Measurements from ENCODE around the gene PCDHB8. TPM values are rescaled to one million over a fixed set of nuclear protein-coding genes. Genes with fewer than 3 reads are reported as not detected.
"Not testable (repeated sequence)": the region's sequence is repeated elsewhere in the genome, so short reads cannot be mapped to it uniquely, and the experiment has no call there.

Gene PCDHB8
- total RNA-seq, 1 experiment from 2014 or later, result not detected

GRCh38 chr5:141214583-141214982 is 37.0 kb downstream of the PCDHB8 start:
- in situ Hi-C loops (cut with HindIII; ENCODE audit: low pct_unique_long_range_greater_than_20kb, low sequenced_read_pairs); DNase-seq (ENCODE audit: low read depth): not testable (repeated sequence)

GRCh38 chr5:141215504-141215903 is 37.9 kb downstream of the PCDHB8 start:
- DNase-seq (ENCODE audit: low read depth); in situ Hi-C loops (cut with HindIII; ENCODE audit: low pct_unique_long_range_greater_than_20kb, low sequenced_read_pairs): not testable (repeated sequence)

GRCh38 chr5:141216035-141216434 is 38.4 kb downstream of the PCDHB8 start:
- in situ Hi-C loops (cut with HindIII; ENCODE audit: low pct_unique_long_range_greater_than_20kb, low sequenced_read_pairs); DNase-seq (ENCODE audit: low read depth): not testable (repeated sequence)

- peak; percentile 34 for DNase-seq (ENCODE audit: low read depth)
- in situ Hi-C loops (cut with HindIII; ENCODE audit: low pct_unique_long_range_greater_than_20kb, low sequenced_read_pairs), result no loop called here
These were observed 45.7 kb downstream of the PCDHB8 start, which contains the start of gene PCDHB14 for GRCh38 chr5:141223112-141223783. Gene PCDHB14 (plus strand): TSS chr5:141223343. CDS start chr5:141223506, 163 bp downstream.

GRCh38 chr5:141224844-141225243 is 47.3 kb downstream of the PCDHB8 start:
- in situ Hi-C loops (cut with HindIII; ENCODE audit: low pct_unique_long_range_greater_than_20kb, low sequenced_read_pairs); DNase-seq (ENCODE audit: low read depth): not testable (repeated sequence)

GRCh38 chr5:141225421-141225820 is 47.8 kb downstream of the PCDHB8 start:
- in situ Hi-C loops (cut with HindIII; ENCODE audit: low pct_unique_long_range_greater_than_20kb, low sequenced_read_pairs); DNase-seq (ENCODE audit: low read depth): not testable (repeated sequence)

Other genes with a start within 250 kb of the PCDHB8 start
- gene PCDHAC2, start 211.3 kb upstream of the PCDHB8 start, total RNA-seq (2014; rRNA removed; shearing (Covaris generic); ENCODE audit: low replicate concordance), result 2.8 and 4.6 TPM in 2 replicates
- gene PCDHB1, start 126.4 kb upstream of the PCDHB8 start, total RNA-seq (2014; rRNA removed; shearing (Covaris generic); ENCODE audit: low replicate concordance), result not detected in 2 replicates
- gene PCDHB2, start 83.2 kb upstream of the PCDHB8 start, total RNA-seq (2014; rRNA removed; shearing (Covaris generic); ENCODE audit: low replicate concordance), result not detected in 2 replicates
- gene PCDHB3, start 77.3 kb upstream of the PCDHB8 start, total RNA-seq (2014; rRNA removed; shearing (Covaris generic); ENCODE audit: low replicate concordance), result not detected in 2 replicates
- not detected in 2 replicates for gene PCDHB4, start 56.0 kb upstream of the PCDHB8 start, total RNA-seq (2014; rRNA removed; shearing (Covaris generic); ENCODE audit: low replicate concordance)
- 13.9 and 17.1 TPM in 2 replicates for gene PCDHB5, start 42.6 kb upstream of the PCDHB8 start, total RNA-seq (2014; rRNA removed; shearing (Covaris generic); ENCODE audit: low replicate concordance)
- gene PCDHB6, start 27.7 kb upstream of the PCDHB8 start, total RNA-seq (2014; rRNA removed; shearing (Covaris generic); ENCODE audit: low replicate concordance), result not detected in 2 replicates
- 0.90 and 1.2 TPM in 2 replicates for gene PCDHB7, start 5.1 kb upstream of the PCDHB8 start, total RNA-seq (2014; rRNA removed; shearing (Covaris generic); ENCODE audit: low replicate concordance)
- gene PCDHB16, start 4.6 kb downstream of the PCDHB8 start, total RNA-seq (2014; rRNA removed; shearing (Covaris generic); ENCODE audit: low replicate concordance), result 3.1 and 4.1 TPM in 2 replicates
- 1.1 and 1.6 TPM in 2 replicates for gene PCDHB9, start 9.4 kb downstream of the PCDHB8 start, total RNA-seq (2014; rRNA removed; shearing (Covaris generic); ENCODE audit: low replicate concordance)
- 0.41 and 1.2 TPM in 2 replicates for gene PCDHB10, start 14.6 kb downstream of the PCDHB8 start, total RNA-seq (2014; rRNA removed; shearing (Covaris generic); ENCODE audit: low replicate concordance)
- gene PCDHB11, start 21.8 kb downstream of the PCDHB8 start, total RNA-seq (2014; rRNA removed; shearing (Covaris generic); ENCODE audit: low replicate concordance), result 0.61 TPM in 1 of 2 replicates, not detected in the other
- 0.35 TPM in 1 of 2 replicates, not detected in the other for gene PCDHB12, start 30.9 kb downstream of the PCDHB8 start, total RNA-seq (2014; rRNA removed; shearing (Covaris generic); ENCODE audit: low replicate concordance)
- 0.44 and 0.93 TPM in 2 replicates for gene PCDHB13, start 36.1 kb downstream of the PCDHB8 start, total RNA-seq (2014; rRNA removed; shearing (Covaris generic); ENCODE audit: low replicate concordance)
- gene PCDHB14, start 45.6 kb downstream of the PCDHB8 start, total RNA-seq (2014; rRNA removed; shearing (Covaris generic); ENCODE audit: low replicate concordance), result 0.29 and 7.7 TPM in 2 replicates
- gene PCDHB15, start 67.6 kb downstream of the PCDHB8 start, total RNA-seq (2014; rRNA removed; shearing (Covaris generic); ENCODE audit: low replicate concordance), result not detected in 2 replicates
- not detected in 2 replicates for gene SLC25A2, start 126.3 kb downstream of the PCDHB8 start, total RNA-seq (2014; rRNA removed; shearing (Covaris generic); ENCODE audit: low replicate concordance)
- gene TAF7, start 143.0 kb downstream of the PCDHB8 start, total RNA-seq (2014; rRNA removed; shearing (Covaris generic); ENCODE audit: low replicate concordance), result 103 and 109 TPM in 2 replicates
- gene PCDHGA1, start 152.7 kb downstream of the PCDHB8 start, total RNA-seq (2014; rRNA removed; shearing (Covaris generic); ENCODE audit: low replicate concordance), result 0.07 TPM in 1 of 2 replicates, not detected in the other
- gene PCDHGA2, start 161.0 kb downstream of the PCDHB8 start, total RNA-seq (2014; rRNA removed; shearing (Covaris generic); ENCODE audit: low replicate concordance), result not detected in 2 replicates
- not detected in 2 replicates for gene PCDHGA3, start 166.0 kb downstream of the PCDHB8 start, total RNA-seq (2014; rRNA removed; shearing (Covaris generic); ENCODE audit: low replicate concordance)
- 0.06 TPM in 1 of 2 replicates, not detected in the other for gene PCDHGB1, start 172.3 kb downstream of the PCDHB8 start, total RNA-seq (2014; rRNA removed; shearing (Covaris generic); ENCODE audit: low replicate concordance)
- not detected in 2 replicates for gene PCDHGA4, start 177.2 kb downstream of the PCDHB8 start, total RNA-seq (2014; rRNA removed; shearing (Covaris generic); ENCODE audit: low replicate concordance)
- 0.34 TPM in 1 of 2 replicates, not detected in the other for gene PCDHGB2, start 182.2 kb downstream of the PCDHB8 start, total RNA-seq (2014; rRNA removed; shearing (Covaris generic); ENCODE audit: low replicate concordance)
- gene PCDHGA5, start 186.4 kb downstream of the PCDHB8 start, total RNA-seq (2014; rRNA removed; shearing (Covaris generic); ENCODE audit: low replicate concordance), result 0.24 TPM in 1 of 2 replicates, not detected in the other
- not detected in 2 replicates for gene PCDHGB3, start 192.5 kb downstream of the PCDHB8 start, total RNA-seq (2014; rRNA removed; shearing (Covaris generic); ENCODE audit: low replicate concordance)
- 1.6 TPM in 1 of 2 replicates, not detected in the other for gene PCDHGA6, start 196.1 kb downstream of the PCDHB8 start, total RNA-seq (2014; rRNA removed; shearing (Covaris generic); ENCODE audit: low replicate concordance)
- not detected in 2 replicates for gene PCDHGA7, start 205.0 kb downstream of the PCDHB8 start, total RNA-seq (2014; rRNA removed; shearing (Covaris generic); ENCODE audit: low replicate concordance)
- gene PCDHGB4, start 209.9 kb downstream of the PCDHB8 start, total RNA-seq (2014; rRNA removed; shearing (Covaris generic); ENCODE audit: low replicate concordance), result not detected in 2 replicates
- not detected in 2 replicates for gene PCDHGA8, start 214.8 kb downstream of the PCDHB8 start, total RNA-seq (2014; rRNA removed; shearing (Covaris generic); ENCODE audit: low replicate concordance)
- gene PCDHGB5, start 220.2 kb downstream of the PCDHB8 start, total RNA-seq (2014; rRNA removed; shearing (Covaris generic); ENCODE audit: low replicate concordance), result not detected in 2 replicates
- gene PCDHGA9, start 225.0 kb downstream of the PCDHB8 start, total RNA-seq (2014; rRNA removed; shearing (Covaris generic); ENCODE audit: low replicate concordance), result not detected in 2 replicates
- gene PCDHGB6, start 230.2 kb downstream of the PCDHB8 start, total RNA-seq (2014; rRNA removed; shearing (Covaris generic); ENCODE audit: low replicate concordance), result 0.75 and 1.3 TPM in 2 replicates
- gene PCDHGA10, start 235.2 kb downstream of the PCDHB8 start, total RNA-seq (2014; rRNA removed; shearing (Covaris generic); ENCODE audit: low replicate concordance), result 0.14 TPM in 1 of 2 replicates, not detected in the other
- gene PCDHGB7, start 239.9 kb downstream of the PCDHB8 start, total RNA-seq (2014; rRNA removed; shearing (Covaris generic); ENCODE audit: low replicate concordance), result 0.03 and 0.64 TPM in 2 replicates
- gene PCDHGA11, start 243.3 kb downstream of the PCDHB8 start, total RNA-seq (2014; rRNA removed; shearing (Covaris generic); ENCODE audit: low replicate concordance), result not detected in 2 replicates